SK-N-SH (cell line): ENCODE data around the gene ALDOA.

Experiments
- GABPA ChIP-seq: IDR thresholded peaks from 2 replicates; pipeline ENCODE4 v1.4.0; 2012; ENCODE audit warnings: low read depth, mild to moderate bottlenecking
- MAX ChIP-seq: IDR thresholded peaks from 2 replicates; pipeline ENCODE4 v1.4.0; 2012; ENCODE audit warnings: low read depth
- PBX3 ChIP-seq: IDR thresholded peaks from 2 replicates; pipeline ENCODE4; 2012
- SIN3A ChIP-seq: IDR thresholded peaks from 2 replicates; pipeline ENCODE4 v1.6.1; 2012; ENCODE audit warnings: low read depth, mild to moderate bottlenecking, low read length, moderate library complexity, borderline replicate concordance
- USF1 ChIP-seq: IDR thresholded peaks from 2 replicates; pipeline ENCODE4 v1.4.0; 2012; ENCODE audit warnings: low read depth, borderline replicate concordance
- TF ChIP-seq, protein P1 (sequence below): fragments of 200-600 bp; sonication (generic); IDR thresholded peaks from 2 replicates; pipeline ENCODE4 v1.6.1; 2017; ENCODE audit warnings: antibody characterized with exemption, mild to moderate bottlenecking, moderate library complexity

DNA sequence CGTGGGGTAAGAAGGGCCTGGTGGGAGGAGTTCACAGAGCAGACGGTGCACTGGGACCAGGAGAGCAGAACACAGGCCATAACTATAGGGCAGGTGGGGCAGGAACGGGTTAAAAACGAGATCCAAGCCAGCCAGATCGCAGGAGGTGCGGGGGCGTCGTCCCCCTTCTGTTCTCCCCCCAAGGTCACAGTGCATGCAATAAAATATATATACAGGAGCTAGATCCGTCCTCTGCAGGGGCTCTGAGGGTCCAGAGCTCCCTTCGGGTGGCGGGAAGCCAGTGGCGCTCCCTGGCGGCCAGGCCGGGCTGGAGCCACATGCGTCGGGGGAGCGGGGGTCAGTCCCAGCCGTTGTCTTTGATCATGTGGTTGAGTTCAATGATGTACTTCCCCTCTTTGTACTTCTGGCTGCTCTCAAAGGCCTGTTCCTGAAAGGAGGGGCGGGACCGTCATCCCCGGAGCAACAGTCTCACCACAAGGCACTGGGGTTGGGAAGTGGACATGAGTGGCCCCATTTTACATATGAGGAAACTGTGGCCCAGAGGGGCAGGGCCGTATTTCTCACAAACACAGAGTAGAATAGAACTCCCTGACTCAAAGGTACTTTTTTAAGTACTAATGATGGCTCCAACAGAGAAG lies 26.9 kb downstream of the ALDOA start:
- TF ChIP-seq PBX3 (no peak), USF1 (no peak; the same call in 1 of the 2 replicates), SIN3A (0 out of 2 replicates have a peak, but pooled peaks have one; percentile 38), GABPA (no peak; the same call in 1 of the 2 replicates), MAX (peak; percentile 53; the same call in 1 of the 2 replicates)
- TF ChIP-seq, protein P1, sequence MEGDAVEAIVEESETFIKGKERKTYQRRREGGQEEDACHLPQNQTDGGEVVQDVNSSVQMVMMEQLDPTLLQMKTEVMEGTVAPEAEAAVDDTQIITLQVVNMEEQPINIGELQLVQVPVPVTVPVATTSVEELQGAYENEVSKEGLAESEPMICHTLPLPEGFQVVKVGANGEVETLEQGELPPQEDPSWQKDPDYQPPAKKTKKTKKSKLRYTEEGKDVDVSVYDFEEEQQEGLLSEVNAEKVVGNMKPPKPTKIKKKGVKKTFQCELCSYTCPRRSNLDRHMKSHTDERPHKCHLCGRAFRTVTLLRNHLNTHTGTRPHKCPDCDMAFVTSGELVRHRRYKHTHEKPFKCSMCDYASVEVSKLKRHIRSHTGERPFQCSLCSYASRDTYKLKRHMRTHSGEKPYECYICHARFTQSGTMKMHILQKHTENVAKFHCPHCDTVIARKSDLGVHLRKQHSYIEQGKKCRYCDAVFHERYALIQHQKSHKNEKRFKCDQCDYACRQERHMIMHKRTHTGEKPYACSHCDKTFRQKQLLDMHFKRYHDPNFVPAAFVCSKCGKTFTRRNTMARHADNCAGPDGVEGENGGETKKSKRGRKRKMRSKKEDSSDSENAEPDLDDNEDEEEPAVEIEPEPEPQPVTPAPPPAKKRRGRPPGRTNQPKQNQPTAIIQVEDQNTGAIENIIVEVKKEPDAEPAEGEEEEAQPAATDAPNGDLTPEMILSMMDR = peak; percentile 74
